ENCODE results near the gene ASS1.

The ASS1 gene

DNA sequence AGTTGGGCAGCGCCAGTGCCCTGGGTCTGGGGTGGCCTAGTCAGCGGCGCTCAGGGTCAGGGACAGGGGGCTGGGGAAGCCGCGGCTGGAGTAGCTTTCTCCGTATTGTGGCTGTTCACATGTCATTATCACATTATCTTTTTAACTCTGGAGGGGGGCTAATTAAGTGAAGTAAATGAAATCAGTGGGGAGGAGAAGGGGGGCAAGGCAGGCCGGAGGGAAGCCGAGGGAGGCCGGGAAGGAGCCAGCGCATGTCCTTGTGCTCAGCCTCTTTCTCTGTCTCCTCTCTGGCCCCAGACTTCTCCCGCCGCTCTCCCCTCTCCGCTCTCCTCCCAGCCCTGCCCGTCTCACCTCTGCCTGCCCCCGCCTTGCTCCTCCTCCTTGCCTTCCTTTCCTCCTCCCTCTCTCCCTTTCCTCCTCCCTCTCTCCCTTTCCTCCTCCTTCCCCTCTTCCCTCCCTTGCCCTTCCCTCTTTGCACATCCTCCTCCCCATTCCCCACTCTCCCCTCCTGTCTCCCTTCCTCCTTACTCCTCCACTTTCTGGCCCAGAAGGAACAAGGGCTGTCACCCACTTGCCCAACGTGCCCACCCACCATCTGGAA lies 38.7 kb downstream of the ASS1 start:
- DNase-seq (ENCODE audit: low read depth) = no peak
- TF ChIP-seq, protein P1, sequence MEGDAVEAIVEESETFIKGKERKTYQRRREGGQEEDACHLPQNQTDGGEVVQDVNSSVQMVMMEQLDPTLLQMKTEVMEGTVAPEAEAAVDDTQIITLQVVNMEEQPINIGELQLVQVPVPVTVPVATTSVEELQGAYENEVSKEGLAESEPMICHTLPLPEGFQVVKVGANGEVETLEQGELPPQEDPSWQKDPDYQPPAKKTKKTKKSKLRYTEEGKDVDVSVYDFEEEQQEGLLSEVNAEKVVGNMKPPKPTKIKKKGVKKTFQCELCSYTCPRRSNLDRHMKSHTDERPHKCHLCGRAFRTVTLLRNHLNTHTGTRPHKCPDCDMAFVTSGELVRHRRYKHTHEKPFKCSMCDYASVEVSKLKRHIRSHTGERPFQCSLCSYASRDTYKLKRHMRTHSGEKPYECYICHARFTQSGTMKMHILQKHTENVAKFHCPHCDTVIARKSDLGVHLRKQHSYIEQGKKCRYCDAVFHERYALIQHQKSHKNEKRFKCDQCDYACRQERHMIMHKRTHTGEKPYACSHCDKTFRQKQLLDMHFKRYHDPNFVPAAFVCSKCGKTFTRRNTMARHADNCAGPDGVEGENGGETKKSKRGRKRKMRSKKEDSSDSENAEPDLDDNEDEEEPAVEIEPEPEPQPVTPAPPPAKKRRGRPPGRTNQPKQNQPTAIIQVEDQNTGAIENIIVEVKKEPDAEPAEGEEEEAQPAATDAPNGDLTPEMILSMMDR (IDR thresholded peaks at IDR 0.05; ENCODE audit: control insufficient read depth, insufficient read depth, low read depth, low read length, missing control alignments) = no peak
- no peak overlapping the region for H3K4me3 ChIP-seq (ENCODE audit: control insufficient read depth, low read depth, low read length)

DNA sequence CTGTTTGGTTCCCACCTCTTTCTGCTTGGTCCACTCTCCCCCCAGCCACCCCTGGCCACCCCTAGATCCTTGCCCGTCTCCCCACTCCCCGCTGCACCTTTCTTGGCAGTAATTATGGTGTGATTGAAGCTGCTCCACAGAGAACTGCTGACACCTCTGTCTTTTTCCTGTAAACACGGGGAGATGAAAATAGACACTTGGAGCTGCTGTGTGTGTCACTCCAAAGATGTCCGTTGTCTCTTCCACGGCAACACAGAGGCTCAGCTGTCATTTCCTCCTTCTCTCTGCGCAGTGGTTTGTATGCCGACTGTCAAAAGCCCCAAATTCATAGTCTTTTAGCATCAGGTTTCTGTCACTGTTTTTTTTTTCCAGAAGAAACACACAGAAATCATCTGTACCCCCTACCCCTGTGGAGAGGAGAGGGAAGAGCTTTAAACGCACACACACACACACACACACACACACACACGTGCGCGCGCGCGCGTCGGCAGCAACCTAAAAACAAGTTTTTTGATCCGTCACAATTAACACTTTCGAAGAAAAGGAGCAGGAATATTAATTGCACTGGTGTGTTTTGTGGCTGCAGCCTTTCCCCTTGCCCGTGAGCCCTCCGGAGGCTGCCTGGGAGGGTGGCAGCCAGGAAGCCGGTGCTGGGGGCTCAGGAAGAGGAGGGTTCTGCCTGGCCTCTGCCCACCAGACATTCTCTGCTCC lies 39.8 kb downstream of the ASS1 start:
- TF ChIP-seq, protein P1 (IDR thresholded peaks at IDR 0.05; ENCODE audit: control insufficient read depth, insufficient read depth, low read depth, low read length, missing control alignments) = no peak
- H3K4me3 ChIP-seq (ENCODE audit: control insufficient read depth, low read depth, low read length) = no peak overlapping the region
- no peak for DNase-seq (ENCODE audit: low read depth)

DNA sequence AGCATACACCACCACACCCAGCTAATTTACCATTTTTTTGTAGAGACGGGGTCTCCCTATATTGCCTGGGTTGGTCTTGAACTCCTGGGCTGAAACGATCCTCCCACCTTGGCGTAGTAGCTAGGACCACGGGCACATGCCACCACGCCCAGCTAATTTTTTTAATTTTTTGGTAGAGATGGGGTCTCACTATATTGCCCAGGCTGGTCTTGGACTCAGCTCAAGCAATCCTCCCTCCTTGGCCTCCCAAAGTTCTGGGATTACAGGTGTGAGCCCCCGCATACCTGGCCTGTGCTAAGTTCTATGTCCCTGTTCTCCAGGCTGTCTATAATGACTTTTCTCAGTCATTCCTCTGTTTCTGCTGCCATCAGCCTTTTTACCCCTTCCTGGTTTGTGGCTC lies 41.3 kb downstream of the ASS1 start:
- no peak for DNase-seq (ENCODE audit: low read depth)
- H3K4me3 ChIP-seq (ENCODE audit: control insufficient read depth, low read depth, low read length) = no peak overlapping the region
- TF ChIP-seq, protein P1 (IDR thresholded peaks at IDR 0.05; ENCODE audit: control insufficient read depth, insufficient read depth, low read depth, low read length, missing control alignments) = no peak

- TF ChIP-seq, protein P1 (IDR thresholded peaks at IDR 0.05; ENCODE audit: control insufficient read depth, insufficient read depth, low read depth, low read length, missing control alignments) = no peak
- H3K4me3 ChIP-seq (ENCODE audit: control insufficient read depth, low read depth, low read length) = no peak overlapping the region
- DNase-seq (ENCODE audit: low read depth) = no peak
These were observed 42.7 kb downstream of the ASS1 start for GRCh38 chr9:130487500-130487899.

GRCh38 chr9:130488621-130489330 lies 44.0 kb downstream of the ASS1 start:
- H3K4me3 ChIP-seq (ENCODE audit: control insufficient read depth, low read depth, low read length) = no peak overlapping the region
- no peak for DNase-seq (ENCODE audit: low read depth)
- TF ChIP-seq, protein P1 (IDR thresholded peaks at IDR 0.05; ENCODE audit: control insufficient read depth, insufficient read depth, low read depth, low read length, missing control alignments) = no peak

GRCh38 chr9:130490981-130491380 lies 46.2 kb downstream of the ASS1 start:
- DNase-seq (ENCODE audit: low read depth) = no peak
- TF ChIP-seq, protein P1 (IDR thresholded peaks at IDR 0.05; ENCODE audit: control insufficient read depth, insufficient read depth, low read depth, low read length, missing control alignments) = no peak
- no peak overlapping the region for H3K4me3 ChIP-seq (ENCODE audit: control insufficient read depth, low read depth, low read length)
